ENCODE measurements around the gene MTERF4.

The MTERF4 gene

GRCh38 chr2:241053576-241054251, 48.4 kb downstream of the MTERF4 start:
- in situ Hi-C loops (cut with HindIII; ENCODE audit: low sequenced_read_pairs) = no loop called here

GRCh38 chr2:241052677-241053360, 49.3 kb downstream of the MTERF4 start:
- in situ Hi-C loops (cut with HindIII; ENCODE audit: low sequenced_read_pairs) = no loop called here

DNA sequence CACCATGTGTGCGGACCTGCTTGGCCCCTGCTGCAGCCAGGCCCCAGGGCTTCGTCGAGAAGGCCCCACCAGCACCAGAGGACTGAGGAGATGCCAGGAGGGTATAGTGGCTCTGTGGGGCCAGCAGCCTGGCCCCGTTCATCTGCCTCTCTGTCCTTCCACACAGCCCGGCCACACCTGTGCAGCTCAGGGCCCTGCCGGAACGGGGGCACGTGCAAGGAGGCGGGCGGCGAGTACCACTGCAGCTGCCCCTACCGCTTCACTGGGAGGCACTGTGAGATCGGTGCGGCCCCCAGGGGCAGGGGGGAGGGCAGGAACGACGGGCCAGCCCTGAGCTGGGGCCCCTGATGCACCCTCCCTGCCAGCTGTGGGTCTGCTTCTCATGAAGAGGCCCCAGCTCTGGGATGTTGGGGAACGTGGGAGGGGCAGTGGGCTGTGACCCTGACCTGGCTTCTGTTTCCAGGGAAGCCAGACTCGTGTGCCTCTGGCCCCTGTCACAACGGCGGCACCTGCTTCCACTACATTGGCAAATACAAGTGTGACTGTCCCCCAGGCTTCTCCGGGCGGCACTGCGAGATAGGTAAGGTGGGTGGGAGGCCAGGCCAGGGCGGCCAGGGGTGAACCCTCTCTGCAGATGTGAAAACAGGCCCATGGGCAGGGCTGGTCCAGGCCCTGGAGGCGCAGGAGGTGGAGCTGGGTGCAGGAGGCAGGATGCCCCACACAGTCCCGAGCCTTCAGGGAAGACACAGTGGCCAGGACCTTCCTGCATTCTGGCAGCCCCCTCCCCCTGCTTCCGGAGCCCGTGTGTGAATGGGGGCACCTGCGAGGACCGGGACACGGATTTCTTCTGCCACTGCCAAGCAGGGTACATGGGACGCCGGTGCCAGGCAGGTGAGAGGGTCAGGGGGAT, 50.3 kb downstream of the MTERF4 start:
- in situ Hi-C loops (cut with HindIII; ENCODE audit: low sequenced_read_pairs) = no loop called here

DNA sequence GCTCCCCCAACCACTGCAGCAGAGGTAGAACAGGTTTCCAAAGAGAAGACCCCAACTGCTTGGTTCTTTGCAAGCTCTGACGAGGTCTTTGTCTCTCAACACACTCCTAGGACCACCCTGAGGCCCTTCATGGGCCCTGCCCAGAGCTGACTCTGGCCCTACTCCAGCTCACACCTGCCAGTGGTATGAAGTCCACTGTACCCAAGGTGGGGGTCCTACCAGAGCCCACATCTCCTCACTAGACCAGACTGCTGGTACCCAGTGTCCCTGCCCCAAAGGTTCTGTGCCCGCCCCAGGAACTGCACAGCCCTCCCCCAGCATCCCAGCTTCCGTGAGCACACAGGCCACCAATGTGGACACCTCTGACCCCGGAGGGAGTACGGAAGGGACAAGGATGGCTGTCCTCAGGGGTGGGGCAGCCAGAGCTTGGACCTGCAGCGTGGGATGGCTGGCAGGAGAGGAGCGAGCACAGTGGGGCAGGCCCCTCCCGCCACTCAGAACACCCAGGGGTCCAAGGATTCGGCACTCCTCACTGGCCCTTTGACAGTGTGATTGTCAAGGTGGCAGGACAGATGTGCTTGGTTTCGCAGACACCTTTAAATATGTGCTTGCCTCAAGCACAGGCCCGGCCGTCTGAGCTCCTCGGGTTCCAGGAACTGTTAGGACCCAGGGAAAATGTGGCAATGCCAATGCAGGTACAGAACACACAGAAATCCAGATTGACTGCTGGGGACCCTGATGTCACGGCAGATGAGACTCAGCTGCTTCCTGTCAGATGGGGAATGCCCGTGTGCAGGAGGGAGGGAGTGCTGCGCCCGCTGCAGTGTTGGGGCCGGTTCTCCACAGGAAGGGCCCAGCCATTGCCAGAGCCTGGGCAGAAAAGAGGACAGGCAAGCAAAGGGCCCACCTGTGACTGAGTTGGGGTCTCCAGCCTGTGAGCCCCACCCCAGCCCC, 51.2 kb downstream of the MTERF4 start:
- in situ Hi-C loops (cut with HindIII; ENCODE audit: low sequenced_read_pairs) = no loop called here

DNA sequence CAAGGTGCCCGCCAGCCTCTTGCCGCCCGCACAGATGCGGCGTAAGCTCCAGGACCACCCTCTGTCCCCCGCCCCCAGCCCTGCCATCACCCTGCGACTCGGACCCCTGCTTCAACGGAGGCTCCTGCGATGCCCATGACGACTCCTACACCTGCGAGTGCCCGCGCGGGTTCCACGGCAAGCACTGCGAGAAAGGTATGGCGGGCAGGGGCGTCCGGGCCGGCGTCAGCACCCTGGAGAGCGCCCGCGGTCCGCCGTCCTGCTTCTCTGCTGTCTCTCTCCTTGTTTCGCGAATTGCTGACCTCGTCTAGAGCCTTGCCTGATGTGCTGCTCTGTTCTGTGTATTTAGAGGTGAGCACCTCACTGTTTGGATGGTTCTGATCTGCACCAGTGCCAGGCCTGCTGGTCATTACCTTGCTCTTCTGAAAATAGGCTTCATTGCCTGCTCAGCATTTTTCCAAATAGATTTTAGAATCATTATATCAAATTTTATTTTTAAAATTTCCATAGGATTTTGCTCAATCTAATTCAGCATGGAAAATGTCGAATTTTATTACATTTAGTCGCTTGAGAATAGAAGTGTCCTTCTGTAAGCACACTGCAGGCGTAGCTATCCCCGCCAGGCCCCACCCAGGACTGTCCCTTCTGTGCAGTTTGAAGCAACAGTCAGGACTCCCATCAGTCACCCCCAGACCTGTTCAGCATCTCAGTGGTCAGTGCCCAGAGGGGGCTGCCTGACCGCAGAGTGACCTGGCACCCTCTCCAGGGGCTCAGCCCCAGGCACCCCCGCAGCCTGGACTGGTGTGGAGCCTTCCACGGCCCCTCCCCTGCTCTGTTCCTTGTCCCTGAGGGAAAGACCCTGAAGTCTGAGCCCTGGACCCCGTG, 52.1 kb downstream of the MTERF4 start:
- in situ Hi-C loops (cut with HindIII; ENCODE audit: low sequenced_read_pairs) = no loop called here

- in situ Hi-C loops (cut with HindIII; ENCODE audit: low sequenced_read_pairs) = no loop called here
Measured at GRCh38 chr2:241048949-241049343, 53.1 kb downstream of the MTERF4 start.

DNA sequence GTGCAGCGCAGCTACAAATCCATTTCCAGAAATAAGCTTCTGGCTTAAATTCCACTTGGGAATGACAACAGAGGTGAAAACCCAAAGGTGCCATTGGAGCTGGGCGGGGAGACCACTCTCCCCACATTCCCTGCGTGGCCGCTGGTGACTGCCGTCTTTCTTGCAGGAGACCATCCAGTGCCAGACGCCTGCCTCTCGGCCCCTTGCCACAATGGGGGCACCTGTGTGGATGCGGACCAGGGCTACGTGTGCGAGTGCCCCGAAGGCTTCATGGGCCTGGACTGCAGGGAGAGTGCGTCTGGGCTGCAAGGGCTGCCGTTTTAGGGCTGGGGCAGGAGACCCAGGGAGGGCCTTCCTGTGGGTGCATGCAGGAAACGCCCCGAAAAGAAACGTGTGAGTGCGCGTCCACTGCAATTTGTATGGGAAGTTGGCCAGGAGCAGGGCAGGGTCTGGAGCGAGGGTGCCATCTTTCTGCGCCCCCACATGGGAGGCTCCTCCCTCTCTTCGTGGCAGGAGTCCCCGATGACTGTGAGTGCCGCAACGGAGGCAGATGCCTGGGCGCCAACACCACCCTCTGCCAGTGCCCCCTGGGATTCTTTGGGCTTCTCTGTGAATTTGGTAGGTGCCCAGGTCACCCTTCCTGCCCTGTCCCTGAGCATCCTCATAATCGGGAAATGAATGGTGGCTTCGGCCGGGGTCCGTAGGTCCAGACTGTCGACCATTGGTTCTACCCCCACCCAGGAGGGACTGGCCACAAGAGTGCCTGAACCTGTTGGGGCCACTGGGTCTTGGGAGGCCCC, 53.7 kb downstream of the MTERF4 start:
- in situ Hi-C loops (cut with HindIII; ENCODE audit: low sequenced_read_pairs) = no loop called here

DNA sequence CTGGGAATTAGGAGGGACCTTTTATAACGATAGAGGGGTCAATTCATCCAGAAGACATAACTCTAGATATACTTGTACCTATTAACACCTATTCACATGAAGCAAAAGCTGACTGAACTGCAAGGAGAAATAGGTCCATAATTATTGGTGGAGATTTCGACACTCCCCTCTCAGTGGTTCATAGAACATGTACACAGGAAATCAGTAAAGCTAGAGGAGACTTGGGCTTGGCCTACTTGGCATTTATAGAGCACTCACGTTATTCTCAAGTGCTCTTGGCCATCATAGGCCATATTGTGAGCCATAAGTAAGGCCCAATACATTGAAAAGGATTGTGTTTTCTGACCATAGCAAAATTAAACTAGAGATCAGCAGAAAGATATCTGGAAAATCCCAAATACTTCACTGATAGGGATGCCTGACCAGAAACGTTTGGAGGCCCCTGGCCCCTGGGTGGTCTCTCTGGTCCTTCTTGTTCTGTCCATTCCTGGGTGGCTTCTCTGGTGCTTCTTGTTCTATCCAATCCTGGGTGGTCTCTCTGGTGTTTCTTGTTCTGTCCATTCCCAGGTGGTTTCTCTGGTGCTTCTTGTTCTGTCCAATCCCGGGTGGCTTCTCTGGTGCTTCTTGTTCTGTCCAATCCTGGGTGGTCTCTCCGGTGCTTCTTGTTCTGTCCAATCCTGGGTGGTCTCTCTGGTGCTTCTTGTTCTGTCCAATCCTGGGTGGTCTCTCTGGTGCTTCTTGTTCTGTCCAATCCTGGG, 54.7 kb downstream of the MTERF4 start:
- in situ Hi-C loops (cut with HindIII; ENCODE audit: low sequenced_read_pairs) = no loop called here
